HG03175 (cell line): ENCODE measurements around the gene LYPLAL1.
A peak's percentile ranks its signal among the peaks of the same experiment; 100 is the strongest.

ENCODE experiments used
- ATAC-seq: cut with Tn5 transposase; IDR thresholded peaks from one replicate; pipeline ENCODE4 v1.9.1; 2021; ENCODE audit warnings: mild to moderate bottlenecking, moderate library complexity; ENCODE audit not compliant: unreplicated experiment

LYPLAL1 gene

DNA sequence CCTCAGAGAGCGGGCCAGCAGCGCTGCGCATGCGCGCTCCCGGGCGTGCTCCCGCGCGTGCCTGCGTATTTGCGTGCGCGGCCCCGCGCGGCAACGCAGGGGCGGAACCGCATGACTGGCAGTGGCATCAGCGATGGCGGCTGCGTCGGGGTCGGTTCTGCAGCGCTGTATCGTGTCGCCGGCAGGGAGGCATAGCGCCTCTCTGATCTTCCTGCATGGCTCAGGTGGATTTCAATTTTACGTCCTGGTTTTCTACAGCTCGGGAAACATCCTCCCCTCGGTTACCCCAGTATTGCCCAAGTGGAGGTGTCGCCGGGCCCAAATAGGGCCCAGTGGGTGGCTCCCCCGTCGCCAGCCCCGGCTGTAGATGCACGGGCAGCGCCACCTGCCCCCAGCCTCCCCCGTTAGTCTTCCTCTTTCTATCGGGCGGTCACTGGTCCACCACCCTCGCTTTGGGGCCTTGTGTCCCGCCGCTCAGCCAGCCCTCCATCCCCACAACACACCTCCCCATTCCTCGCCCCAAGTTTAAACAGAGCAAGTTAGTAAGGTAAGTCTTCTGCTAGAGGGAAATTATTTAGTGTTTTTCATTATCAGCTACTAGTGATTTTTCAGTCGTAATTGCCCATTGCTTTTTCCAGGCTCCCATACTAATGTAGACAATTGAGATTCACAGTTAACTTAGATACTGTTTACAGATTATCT lies at the start of gene LYPLAL1:
Gene LYPLAL1, plus strand, starts transcription at position 121 of the 702 bp plus-strand sequence. Its CDS starts 13 bp downstream, at position 134.
- ATAC-seq, result peak; percentile 68

DNA sequence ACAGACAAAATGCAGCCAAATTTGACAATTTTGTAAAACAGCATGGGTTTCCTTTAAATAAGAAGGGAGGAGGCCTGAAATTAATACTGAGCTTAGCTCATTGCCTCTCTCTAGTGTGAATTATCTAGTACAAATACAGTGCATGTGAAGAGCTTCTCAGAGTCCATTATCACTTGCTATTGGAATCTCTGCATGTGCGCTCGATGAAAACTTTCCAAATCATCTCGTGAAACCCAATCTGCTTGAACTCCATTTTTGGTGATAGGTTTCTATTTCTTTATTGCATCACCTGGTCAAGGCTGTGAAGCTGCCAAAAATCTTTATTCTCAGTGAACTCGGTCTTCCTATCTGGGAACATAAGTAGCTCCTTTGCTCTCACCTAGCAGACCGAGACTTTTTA lies 49.5 kb upstream of the LYPLAL1 start:
- ATAC-seq, result no peak

DNA sequence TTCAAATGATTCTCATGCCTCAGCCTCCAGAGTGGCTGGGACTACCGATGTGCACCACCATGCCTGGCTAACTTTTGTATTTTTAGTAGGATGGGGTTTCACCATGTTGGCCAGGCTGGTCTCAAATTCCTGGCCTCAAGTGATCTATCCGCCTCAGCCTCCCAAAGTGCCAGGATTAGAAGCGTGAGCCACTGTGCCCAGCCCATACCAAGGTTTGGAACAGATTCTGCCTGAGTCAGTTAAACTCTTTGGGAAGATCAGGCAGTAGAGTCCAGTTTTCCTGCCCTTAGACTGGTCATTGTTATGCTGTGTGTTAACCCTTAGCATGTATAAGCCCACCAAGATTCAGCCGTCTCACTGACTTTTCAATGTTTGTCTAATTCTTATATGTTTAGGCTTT lies 48.3 kb upstream of the LYPLAL1 start:
- no peak for ATAC-seq

DNA sequence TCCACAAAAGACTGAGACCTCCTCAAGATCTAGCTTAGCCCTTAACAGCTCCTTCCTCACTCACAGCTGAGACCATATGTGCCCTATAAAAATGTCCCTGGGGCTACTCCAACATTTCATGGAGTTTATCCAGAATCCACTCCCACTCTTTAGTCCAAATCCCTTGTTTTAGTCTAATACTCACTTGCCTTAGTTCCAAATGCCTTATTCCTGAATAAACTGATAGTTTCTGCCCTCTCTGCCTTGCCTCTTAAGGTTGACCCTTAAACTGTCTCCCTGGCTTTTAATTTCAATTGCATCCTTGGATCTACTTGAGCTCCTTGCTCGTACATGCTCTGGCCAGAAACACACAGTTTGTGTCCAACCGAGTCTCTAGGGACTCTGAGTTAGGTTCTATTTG lies 47.3 kb upstream of the LYPLAL1 start:
- ATAC-seq, result no peak

DNA sequence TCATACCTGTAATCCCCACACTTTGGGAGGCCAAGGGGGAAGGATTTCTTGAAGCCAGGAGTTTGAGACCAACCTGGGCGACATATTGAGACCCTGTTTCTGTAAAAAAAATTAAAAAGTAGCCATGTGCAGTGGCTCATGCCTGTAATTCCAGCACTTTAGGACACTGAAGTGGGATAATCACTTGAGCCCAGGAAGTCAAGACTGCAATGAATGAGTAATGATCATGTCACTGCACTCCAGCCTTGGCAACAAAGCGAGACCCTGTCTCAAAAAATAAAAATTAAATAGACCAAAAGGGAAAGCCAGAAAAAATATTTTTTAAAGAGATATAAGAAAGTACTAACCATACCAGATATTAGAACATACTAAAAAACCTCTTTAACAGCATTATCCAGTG lies 44.7 kb upstream of the LYPLAL1 start:
- no peak for ATAC-seq

DNA sequence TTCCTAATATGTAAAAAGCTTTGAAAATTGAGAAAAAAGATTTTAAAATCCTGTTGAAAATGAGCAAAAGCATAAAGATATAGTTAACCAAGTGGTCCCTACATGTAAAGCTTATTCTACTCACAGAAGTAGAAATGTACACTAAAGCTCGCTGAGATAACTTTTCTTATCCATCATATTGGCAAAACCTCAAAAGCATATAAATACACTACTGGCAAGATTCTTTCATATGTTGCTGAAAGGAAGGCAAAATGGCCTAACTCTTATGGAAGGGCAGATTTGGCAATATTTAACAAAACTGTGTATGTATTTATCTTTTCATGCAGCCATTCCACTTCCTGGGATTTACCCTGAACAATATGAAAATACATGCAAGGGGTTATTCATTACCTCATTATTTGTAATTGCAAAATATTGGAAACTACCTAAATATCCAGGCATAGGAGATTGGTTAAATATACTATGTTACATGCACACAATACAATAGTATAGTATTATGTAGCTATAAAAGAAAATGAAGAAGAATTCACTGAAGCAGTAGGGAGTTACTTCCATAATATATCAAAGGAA lies 43.2 kb upstream of the LYPLAL1 start:
- ATAC-seq, result no peak

DNA sequence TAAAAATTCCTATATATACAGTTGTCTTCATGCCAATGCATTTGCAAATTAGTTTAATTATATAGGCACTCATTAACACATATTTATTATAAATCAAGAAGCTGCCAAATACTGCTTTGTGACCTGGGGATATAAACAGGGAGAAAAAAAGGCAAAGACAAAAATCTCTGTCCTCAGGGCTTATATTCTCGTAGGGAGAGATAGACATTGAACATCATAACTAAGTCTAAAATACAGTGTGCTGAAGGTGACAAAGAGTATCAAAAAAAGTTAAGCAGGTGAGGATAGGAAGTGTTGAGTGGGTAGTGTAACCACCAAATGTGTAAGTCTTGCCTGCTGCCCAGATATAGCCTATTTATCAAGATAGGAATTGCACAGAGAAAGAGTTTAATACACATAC lies 40.7 kb upstream of the LYPLAL1 start:
- ATAC-seq, result no peak

DNA sequence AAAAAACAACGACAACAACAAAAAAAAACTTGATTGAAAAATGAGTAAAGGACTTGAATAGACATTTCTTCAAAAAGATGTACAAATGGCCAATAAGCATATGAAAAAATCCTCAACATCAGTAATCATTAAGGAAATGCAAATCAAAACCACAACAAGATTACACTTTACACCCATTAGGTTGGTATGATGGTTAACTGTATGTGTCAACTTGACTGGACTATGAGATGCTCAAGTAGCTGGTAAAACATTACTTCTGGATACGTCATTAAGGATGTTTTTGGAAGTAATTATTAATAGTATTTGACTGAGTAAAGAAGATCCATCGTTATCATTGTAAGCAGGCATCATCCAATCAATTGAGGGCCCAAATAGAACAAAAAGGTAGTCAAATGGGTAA lies 34.9 kb upstream of the LYPLAL1 start:
- peak; percentile 71 for ATAC-seq

DNA sequence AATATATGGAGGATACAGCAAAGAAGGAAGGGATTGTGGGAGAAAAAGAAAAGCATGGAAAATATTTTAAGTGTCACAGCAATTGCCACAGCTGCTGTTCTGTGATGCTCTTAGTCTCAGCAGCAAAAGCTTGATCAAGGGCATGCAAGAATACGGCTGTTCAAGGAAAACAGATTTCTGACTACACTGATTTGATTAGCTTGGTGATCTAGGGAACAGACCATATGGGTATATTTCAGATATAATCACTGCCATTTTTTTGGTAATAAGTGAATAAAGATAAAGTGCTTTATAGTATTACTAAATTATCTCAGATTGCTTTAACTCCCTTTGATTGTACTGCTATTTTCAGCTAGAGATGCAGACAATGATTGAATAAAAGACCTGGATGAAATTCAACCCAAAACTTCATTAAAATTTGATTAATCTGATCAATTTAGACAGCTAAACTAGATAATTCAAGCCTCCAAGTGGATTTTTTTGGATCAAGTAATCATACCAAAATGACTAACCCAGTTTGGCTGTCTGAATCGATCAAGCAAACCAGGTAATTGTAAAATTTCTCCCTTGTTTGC lies 33.3 kb upstream of the LYPLAL1 start:
- no peak for ATAC-seq

DNA sequence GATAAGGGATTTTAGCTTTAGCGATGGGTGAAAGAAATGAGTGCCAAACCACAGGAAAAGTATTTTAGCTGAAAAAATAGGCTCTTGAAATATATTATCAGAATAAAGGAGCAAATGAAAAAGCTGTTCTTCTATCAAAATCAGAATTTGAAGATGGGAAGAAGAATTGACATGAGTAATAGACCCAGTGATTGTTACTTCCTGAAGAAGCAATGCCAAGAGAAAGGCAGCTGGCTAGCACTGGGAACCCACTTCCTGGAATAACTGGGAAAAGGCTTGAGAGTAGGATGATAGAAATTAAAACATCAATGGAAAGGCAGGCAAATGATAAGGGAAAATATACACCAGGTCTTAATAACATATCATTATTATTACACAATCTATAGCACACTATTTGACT lies 29.9 kb upstream of the LYPLAL1 start:
- no peak for ATAC-seq

DNA sequence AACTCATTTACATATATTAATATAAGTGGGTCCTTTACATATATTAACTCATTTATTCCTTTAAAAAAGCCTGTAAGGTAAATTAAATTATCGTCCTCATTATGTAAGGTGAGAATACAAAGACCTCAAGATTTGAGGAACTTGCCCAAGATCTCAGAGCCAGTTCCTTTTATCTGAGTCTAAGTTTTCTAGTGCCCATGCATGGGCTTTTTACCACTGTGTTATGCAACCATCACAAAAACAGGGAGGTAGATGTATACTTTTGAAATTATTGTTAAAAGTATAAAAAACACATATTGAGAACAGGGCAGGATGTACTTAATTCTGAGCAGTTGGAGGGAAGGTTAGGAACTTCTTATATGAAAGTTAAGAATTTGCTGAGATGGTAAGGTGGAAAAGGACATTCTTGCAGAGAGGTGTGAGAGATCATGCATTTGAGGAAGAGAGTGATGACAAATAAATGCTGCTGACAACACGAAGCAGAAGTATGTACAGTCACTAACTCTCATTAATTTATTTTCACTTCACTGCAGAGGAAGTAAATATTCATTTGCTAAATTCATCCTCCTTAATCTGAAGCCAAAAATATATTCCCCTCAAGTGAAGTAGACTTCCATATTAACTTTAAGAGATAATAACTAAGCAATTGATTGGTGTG lies 28.9 kb upstream of the LYPLAL1 start:
- ATAC-seq, result no peak

DNA sequence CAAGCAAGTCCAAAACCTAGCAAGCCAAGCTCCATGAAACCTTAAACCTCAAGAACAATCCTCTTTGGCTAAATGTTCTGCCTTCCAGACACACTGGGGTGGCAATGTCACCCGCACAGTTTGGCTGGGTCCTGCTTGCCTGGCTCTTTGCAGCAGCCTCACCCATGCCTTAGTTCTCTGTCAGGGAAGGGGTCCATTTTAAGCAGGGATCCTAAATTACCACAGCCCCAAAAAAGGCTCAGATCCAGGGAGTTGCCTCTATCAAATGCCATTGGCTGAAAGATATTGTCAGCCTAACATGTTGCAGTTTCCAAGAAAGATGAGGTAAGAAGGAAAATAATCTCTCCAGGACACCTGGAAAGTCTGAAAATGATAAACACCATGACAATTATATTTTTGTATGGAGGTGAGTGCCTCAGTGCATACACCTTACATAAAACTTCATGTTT lies 26.1 kb upstream of the LYPLAL1 start:
- ATAC-seq, result no peak

DNA sequence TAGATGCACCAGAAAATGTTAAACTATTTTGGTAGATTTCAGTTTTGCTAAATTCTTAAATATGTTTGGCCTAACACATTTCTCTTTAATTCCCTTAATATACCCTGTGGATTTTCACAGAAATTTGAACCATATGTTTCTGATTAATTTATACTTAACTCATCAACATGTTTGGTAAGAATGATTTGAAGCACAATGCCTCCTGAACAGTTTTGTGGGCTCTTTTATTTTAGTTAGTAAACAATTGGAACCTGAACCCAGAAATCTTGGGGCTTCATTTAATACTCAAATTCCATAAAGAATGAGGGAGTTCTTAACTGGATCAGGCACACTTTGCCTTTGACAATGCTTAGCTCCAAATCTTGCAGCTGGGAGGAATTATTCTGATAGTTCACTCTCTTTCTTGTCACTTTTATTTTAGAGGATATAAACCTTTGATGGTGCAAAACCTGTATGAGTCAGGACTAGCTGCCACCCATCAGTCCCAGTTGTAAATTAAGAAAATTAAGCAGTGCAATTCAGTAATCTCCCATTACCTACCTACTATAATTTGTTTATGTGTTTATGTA lies 24.6 kb upstream of the LYPLAL1 start:
- ATAC-seq, result no peak

DNA sequence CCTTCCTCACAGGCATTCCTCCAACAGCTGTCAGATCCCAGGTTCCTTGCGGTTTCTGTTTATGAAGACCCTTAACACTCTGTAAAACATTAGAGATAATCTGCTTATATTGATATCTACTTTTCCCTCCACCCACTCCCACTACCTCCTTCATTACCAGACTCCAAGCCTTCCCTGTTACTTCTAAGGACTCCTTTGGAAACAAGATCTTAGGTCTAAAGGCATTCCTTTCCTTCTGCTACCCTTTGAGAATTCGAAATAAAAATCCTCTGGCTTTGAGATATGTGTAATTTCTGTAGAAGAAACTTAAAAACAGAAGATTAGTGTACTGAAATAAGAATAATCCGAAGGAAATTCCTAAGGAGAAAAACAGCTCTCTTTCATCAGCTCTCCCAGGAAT lies 23.7 kb upstream of the LYPLAL1 start:
- no peak for ATAC-seq

DNA sequence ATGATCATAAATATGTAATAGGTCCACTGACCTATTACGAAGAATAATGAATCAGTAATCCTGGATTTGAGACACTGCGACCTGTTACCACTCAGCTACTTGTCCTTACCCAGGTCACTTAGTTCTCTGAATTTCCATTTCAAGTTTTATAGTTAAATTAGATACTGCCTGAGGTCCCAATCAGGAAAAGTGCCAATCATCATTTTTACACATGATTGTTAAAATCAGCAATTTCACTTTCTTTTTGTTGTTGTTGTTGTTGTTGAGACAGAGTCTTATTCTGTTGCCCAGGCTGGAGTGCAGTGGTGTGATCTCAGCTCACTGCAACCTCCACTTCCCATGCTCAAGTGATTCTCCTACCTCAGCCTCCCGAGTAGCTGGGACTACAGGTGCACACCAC lies 22.8 kb upstream of the LYPLAL1 start:
- ATAC-seq, result no peak

DNA sequence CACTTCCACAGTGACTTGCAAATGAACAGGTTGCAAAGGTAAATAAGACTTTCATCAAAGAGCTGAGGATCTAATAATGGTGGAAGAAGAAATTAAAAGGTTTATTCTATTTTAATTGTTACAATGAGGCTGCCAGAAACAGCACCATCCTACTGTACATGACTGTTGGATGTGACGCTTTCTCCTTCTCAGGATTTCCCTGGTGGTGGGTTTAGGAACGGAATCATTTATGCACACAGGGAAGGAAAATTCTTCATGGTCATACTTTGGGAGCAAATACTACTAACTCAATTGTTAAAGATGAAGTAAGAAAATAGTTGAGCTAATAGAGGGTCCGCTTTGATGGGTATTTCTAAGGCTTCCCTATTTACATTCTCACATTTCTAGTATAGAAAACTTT lies 22.2 kb upstream of the LYPLAL1 start:
- no peak for ATAC-seq

DNA sequence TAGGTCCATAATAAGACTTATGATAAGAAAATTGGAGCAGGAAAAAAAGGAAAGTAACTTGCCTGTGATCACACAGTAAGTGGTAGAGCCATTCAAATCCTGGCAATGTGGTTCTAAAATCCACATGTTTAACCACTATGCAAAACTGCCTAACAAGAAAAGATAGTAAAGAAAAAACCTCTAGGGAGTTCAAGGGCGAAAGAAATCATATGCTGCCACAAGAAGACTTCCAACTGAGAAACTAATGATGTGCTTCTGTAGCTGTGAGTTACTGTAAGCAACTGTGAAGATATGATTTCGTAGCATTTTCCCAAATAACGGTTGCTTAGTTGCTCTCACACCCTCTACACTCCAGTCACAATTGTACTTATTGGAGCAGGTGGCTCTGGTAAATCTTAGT lies 20.9 kb upstream of the LYPLAL1 start:
- ATAC-seq, result no peak

DNA sequence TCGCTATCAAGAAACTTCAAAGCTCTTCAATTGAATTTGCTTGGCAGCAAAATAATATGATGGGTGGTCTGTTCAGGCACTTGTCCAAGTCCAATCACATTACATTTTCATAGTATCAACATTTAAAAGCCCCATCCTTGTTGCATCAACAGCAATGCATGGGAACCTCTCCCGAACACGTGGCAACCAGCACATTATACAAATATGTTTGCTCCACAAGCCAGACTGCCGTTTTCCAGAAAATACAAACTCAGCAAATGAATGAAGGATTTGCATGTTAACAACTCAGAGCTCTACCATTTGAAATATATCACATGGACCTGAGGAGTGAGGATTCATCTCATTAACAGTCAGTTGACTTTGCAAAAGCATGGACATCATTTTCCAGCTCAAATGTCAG lies 20.0 kb upstream of the LYPLAL1 start:
- ATAC-seq, result no peak

DNA sequence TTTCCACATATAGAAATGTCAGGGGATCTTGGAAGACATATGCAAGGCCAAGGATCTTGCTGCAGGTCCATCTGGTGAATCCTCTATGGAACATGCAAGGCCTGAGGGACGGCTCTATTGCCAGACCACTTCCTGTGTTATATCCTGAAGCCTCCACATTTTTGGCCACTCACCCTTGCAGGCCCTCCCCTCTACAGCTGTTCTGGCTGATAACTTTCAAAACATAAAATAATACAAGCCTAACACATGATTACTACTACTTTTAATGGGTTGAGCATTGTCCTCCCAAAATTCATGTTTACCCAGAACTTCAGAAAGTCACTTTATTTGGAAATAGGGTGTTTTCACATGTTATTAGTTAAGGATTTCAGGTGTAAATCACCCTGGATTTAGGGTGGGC lies 18.5 kb upstream of the LYPLAL1 start:
- no peak for ATAC-seq

DNA sequence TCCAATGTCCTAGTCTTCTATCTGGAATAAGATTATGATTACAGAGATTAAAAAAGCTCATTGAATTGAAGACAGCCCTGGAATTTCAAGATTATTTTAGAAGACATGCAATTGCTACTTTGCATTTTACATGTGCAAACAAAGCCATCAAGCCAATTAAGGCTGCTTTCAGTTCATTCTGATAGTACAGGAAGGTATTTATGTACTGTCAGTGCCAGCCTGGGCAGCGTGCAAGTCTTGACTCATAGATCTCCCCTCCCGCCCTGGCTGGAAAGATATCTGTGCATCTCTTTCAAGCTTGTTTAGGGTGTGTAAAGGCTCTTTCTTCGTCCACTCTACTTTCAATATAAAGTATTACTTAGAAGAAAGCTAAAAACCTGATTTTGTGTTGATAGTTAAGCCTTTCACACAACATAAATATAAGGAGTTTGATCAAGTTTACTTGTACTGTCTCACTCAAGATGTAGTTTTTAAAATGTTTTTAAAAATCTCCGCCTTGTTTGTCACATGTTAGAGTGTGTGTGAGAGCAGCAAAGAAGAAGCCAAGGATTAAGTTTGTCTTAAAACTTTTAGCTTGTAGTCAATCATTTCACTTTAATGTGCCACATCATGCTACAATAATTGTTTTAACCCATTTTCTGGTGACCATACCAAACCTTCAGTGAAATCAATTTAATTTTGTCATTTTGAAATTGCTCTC lies 13.6 kb upstream of the LYPLAL1 start:
- ATAC-seq, result no peak

DNA sequence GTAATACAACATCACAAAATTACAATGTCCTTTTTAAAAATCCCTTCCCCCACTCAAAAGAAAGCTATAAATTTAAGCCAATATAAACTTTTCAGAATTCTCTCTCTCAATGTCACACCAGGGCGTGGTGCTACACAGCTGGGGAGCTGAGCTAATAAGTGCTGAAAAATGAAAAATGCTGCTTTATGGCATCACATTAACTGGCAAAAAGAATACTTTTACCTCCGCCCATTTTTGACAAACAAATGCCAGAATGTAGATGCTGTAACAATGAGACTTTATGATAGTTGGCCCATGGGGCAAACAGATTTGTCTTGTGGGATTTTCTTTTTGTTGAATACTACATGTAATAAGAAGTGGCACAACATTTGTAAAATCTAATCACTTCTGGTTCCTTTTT lies 12.7 kb upstream of the LYPLAL1 start:
- no peak for ATAC-seq
